ENCODE results near the gene THUMPD1.
"Not testable (repeated sequence)": the region's sequence is repeated elsewhere in the genome, so short reads cannot be mapped to it uniquely, and the experiment has no call there.

The THUMPD1 gene

GRCh38 chr16:20734782-20735181 is 6.8 kb downstream of the THUMPD1 start:
- no peaks in the 10 kb centered on the region for H3K9me3 ChIP-seq (ENCODE audit: control insufficient read depth in 1 of 2, low read length in 2 of 2)
- H3K4me1 ChIP-seq (ENCODE audit: control insufficient read depth in 1 of 2, insufficient read depth in 2 of 2, low read length in 2 of 2): peaks cover under 1 to 5% of the 10 kb centered on the region in 2 donors
- no peaks in the 10 kb centered on the region for H3K27me3 ChIP-seq (ENCODE audit: control insufficient read depth in 1 of 2, insufficient read depth in 2 of 2, low read length in 2 of 2)
- peaks cover 17 to 44% of the 10 kb centered on the region in 2 donors for H3K36me3 ChIP-seq (ENCODE audit: control insufficient read depth in 1 of 2, insufficient read depth in 2 of 2, low read length in 2 of 2)
- no peak overlapping the region for H3K9ac ChIP-seq (ENCODE audit: low read depth in 1 of 2, low read length in 2 of 2)
- no peak overlapping the region for H3K27ac ChIP-seq (ENCODE audit: low read depth, low read length)
- H3K4me3 ChIP-seq (ENCODE audit: low read depth in 1 of 2, low read length in 2 of 2): no peak overlapping the region

GRCh38 chr16:20734056-20734455 is 7.6 kb downstream of the THUMPD1 start:
- Histone ChIP-seq H3K4me3 (ENCODE audit: low read depth in 1 of 2, low read length in 2 of 2) (no peak overlapping the region), H3K36me3 (ENCODE audit: control insufficient read depth in 1 of 2, insufficient read depth in 2 of 2, low read length in 2 of 2) (peaks cover 17 to 44% of the 10 kb centered on the region in 2 donors), H3K27ac (ENCODE audit: low read depth, low read length) (no peak overlapping the region), H3K4me1 (ENCODE audit: control insufficient read depth in 1 of 2, insufficient read depth in 2 of 2, low read length in 2 of 2) (no peaks in the 10 kb centered on the region), H3K27me3 (ENCODE audit: control insufficient read depth in 1 of 2, insufficient read depth in 2 of 2, low read length in 2 of 2) (no peaks in the 10 kb centered on the region), H3K9ac (ENCODE audit: low read depth in 1 of 2, low read length in 2 of 2) (no peak overlapping the region), H3K9me3 (ENCODE audit: control insufficient read depth in 1 of 2, low read length in 2 of 2) (no peaks in the 10 kb centered on the region)

GRCh38 chr16:20729141-20729540 is 12.5 kb downstream of the THUMPD1 start:
- no peak overlapping the region for H3K9ac ChIP-seq (ENCODE audit: low read depth in 1 of 2, low read length in 2 of 2)
- H3K9me3 ChIP-seq (ENCODE audit: control insufficient read depth in 1 of 2, low read length in 2 of 2): no peaks in the 10 kb centered on the region
- H3K36me3 ChIP-seq (ENCODE audit: control insufficient read depth in 1 of 2, insufficient read depth in 2 of 2, low read length in 2 of 2): no peaks in the 10 kb centered on the region
- no peaks in the 10 kb centered on the region for H3K4me1 ChIP-seq (ENCODE audit: control insufficient read depth in 1 of 2, insufficient read depth in 2 of 2, low read length in 2 of 2)
- H3K27ac ChIP-seq (ENCODE audit: low read depth, low read length): no peak overlapping the region
- no peaks in the 10 kb centered on the region for H3K27me3 ChIP-seq (ENCODE audit: control insufficient read depth in 1 of 2, insufficient read depth in 2 of 2, low read length in 2 of 2)
- no peak overlapping the region for H3K4me3 ChIP-seq (ENCODE audit: low read depth in 1 of 2, low read length in 2 of 2)

- H3K4me3 ChIP-seq (ENCODE audit: low read depth in 1 of 2, low read length in 2 of 2): no peak overlapping the region
- no peak overlapping the region for H3K27ac ChIP-seq (ENCODE audit: low read depth, low read length)
- H3K27me3 ChIP-seq (ENCODE audit: control insufficient read depth in 1 of 2, insufficient read depth in 2 of 2, low read length in 2 of 2): no peaks in the 10 kb centered on the region
- H3K4me1 ChIP-seq (ENCODE audit: control insufficient read depth in 1 of 2, insufficient read depth in 2 of 2, low read length in 2 of 2): no peaks in the 10 kb centered on the region
- no peaks in the 10 kb centered on the region for H3K9me3 ChIP-seq (ENCODE audit: control insufficient read depth in 1 of 2, low read length in 2 of 2)
- no peaks in the 10 kb centered on the region for H3K36me3 ChIP-seq (ENCODE audit: control insufficient read depth in 1 of 2, insufficient read depth in 2 of 2, low read length in 2 of 2)
- H3K9ac ChIP-seq (ENCODE audit: low read depth in 1 of 2, low read length in 2 of 2): no peak overlapping the region
Measured at GRCh38 chr16:20727181-20727580, 14.4 kb downstream of the THUMPD1 start.

- H3K27ac ChIP-seq (ENCODE audit: low read depth, low read length): no peak overlapping the region
- no peaks in the 10 kb centered on the region for H3K36me3 ChIP-seq (ENCODE audit: control insufficient read depth in 1 of 2, insufficient read depth in 2 of 2, low read length in 2 of 2)
- no peaks in the 10 kb centered on the region for H3K9me3 ChIP-seq (ENCODE audit: control insufficient read depth in 1 of 2, low read length in 2 of 2)
- no peaks in the 10 kb centered on the region for H3K27me3 ChIP-seq (ENCODE audit: control insufficient read depth in 1 of 2, insufficient read depth in 2 of 2, low read length in 2 of 2)
- H3K4me3 ChIP-seq (ENCODE audit: low read depth in 1 of 2, low read length in 2 of 2): no peak overlapping the region
- no peaks in the 10 kb centered on the region for H3K4me1 ChIP-seq (ENCODE audit: control insufficient read depth in 1 of 2, insufficient read depth in 2 of 2, low read length in 2 of 2)
- no peak overlapping the region for H3K9ac ChIP-seq (ENCODE audit: low read depth in 1 of 2, low read length in 2 of 2)
Measured at GRCh38 chr16:20726661-20727060, 15.0 kb downstream of the THUMPD1 start.

GRCh38 chr16:20720251-20720650 is 21.4 kb downstream of the THUMPD1 start:
- no peak overlapping the region for H3K27ac ChIP-seq (ENCODE audit: low read depth, low read length)
- no peaks in the 10 kb centered on the region for H3K9me3 ChIP-seq (ENCODE audit: control insufficient read depth in 1 of 2, low read length in 2 of 2)
- H3K4me3 ChIP-seq (ENCODE audit: low read depth in 1 of 2, low read length in 2 of 2): no peak overlapping the region
- H3K27me3 ChIP-seq (ENCODE audit: control insufficient read depth in 1 of 2, insufficient read depth in 2 of 2, low read length in 2 of 2): no peaks in the 10 kb centered on the region
- no peak overlapping the region for H3K9ac ChIP-seq (ENCODE audit: low read depth in 1 of 2, low read length in 2 of 2)
- H3K36me3 ChIP-seq (ENCODE audit: control insufficient read depth in 1 of 2, insufficient read depth in 2 of 2, low read length in 2 of 2): no peaks in the 10 kb centered on the region
- H3K4me1 ChIP-seq (ENCODE audit: control insufficient read depth in 1 of 2, insufficient read depth in 2 of 2, low read length in 2 of 2): no peaks in the 10 kb centered on the region

GRCh38 chr16:20717718-20718117 is 23.9 kb downstream of the THUMPD1 start:
- not testable (repeated sequence) for H3K4me1 ChIP-seq (ENCODE audit: control insufficient read depth in 1 of 2, insufficient read depth in 2 of 2, low read length in 2 of 2); H3K4me3 ChIP-seq (ENCODE audit: low read depth in 1 of 2, low read length in 2 of 2); H3K9ac ChIP-seq (ENCODE audit: low read depth in 1 of 2, low read length in 2 of 2); H3K27me3 ChIP-seq (ENCODE audit: control insufficient read depth in 1 of 2, insufficient read depth in 2 of 2, low read length in 2 of 2); H3K27ac ChIP-seq (ENCODE audit: low read depth, low read length); H3K9me3 ChIP-seq (ENCODE audit: control insufficient read depth in 1 of 2, low read length in 2 of 2); H3K36me3 ChIP-seq (ENCODE audit: control insufficient read depth in 1 of 2, insufficient read depth in 2 of 2, low read length in 2 of 2)

GRCh38 chr16:20711277-20711911 is 30.2 kb downstream of the THUMPD1 start:
- Histone ChIP-seq H3K9ac (ENCODE audit: low read depth in 1 of 2, low read length in 2 of 2) (no peak overlapping the region), H3K27ac (ENCODE audit: low read depth, low read length) (no peak overlapping the region), H3K4me3 (ENCODE audit: low read depth in 1 of 2, low read length in 2 of 2) (no peak overlapping the region), H3K27me3 (ENCODE audit: control insufficient read depth in 1 of 2, insufficient read depth in 2 of 2, low read length in 2 of 2) (no peaks in the 10 kb centered on the region), H3K9me3 (ENCODE audit: control insufficient read depth in 1 of 2, low read length in 2 of 2) (no peaks in the 10 kb centered on the region), H3K36me3 (ENCODE audit: control insufficient read depth in 1 of 2, insufficient read depth in 2 of 2, low read length in 2 of 2) (no peaks in the 10 kb centered on the region), H3K4me1 (ENCODE audit: control insufficient read depth in 1 of 2, insufficient read depth in 2 of 2, low read length in 2 of 2) (no peaks in the 10 kb centered on the region)

GRCh38 chr16:20708129-20708528 is 33.5 kb downstream of the THUMPD1 start:
- not testable (repeated sequence) for H3K9ac ChIP-seq (ENCODE audit: low read depth in 1 of 2, low read length in 2 of 2); H3K36me3 ChIP-seq (ENCODE audit: control insufficient read depth in 1 of 2, insufficient read depth in 2 of 2, low read length in 2 of 2); H3K4me1 ChIP-seq (ENCODE audit: control insufficient read depth in 1 of 2, insufficient read depth in 2 of 2, low read length in 2 of 2); H3K9me3 ChIP-seq (ENCODE audit: control insufficient read depth in 1 of 2, low read length in 2 of 2); H3K27me3 ChIP-seq (ENCODE audit: control insufficient read depth in 1 of 2, insufficient read depth in 2 of 2, low read length in 2 of 2); H3K4me3 ChIP-seq (ENCODE audit: low read depth in 1 of 2, low read length in 2 of 2); H3K27ac ChIP-seq (ENCODE audit: low read depth, low read length)

- Histone ChIP-seq H3K27me3 (ENCODE audit: control insufficient read depth in 1 of 2, insufficient read depth in 2 of 2, low read length in 2 of 2) (no peaks in the 10 kb centered on the region), H3K27ac (ENCODE audit: low read depth, low read length) (no peak overlapping the region), H3K4me1 (ENCODE audit: control insufficient read depth in 1 of 2, insufficient read depth in 2 of 2, low read length in 2 of 2) (no peaks in the 10 kb centered on the region), H3K36me3 (ENCODE audit: control insufficient read depth in 1 of 2, insufficient read depth in 2 of 2, low read length in 2 of 2) (no peaks in the 10 kb centered on the region), H3K9me3 (ENCODE audit: control insufficient read depth in 1 of 2, low read length in 2 of 2) (no peaks in the 10 kb centered on the region), H3K4me3 (ENCODE audit: low read depth in 1 of 2, low read length in 2 of 2) (no peak overlapping the region), H3K9ac (ENCODE audit: low read depth in 1 of 2, low read length in 2 of 2) (no peak overlapping the region)
Measured at GRCh38 chr16:20707461-20707860, 34.2 kb downstream of the THUMPD1 start.

GRCh38 chr16:20705972-20706371 is 35.6 kb downstream of the THUMPD1 start:
- not testable (repeated sequence) for H3K9me3 ChIP-seq (ENCODE audit: control insufficient read depth in 1 of 2, low read length in 2 of 2); H3K27me3 ChIP-seq (ENCODE audit: control insufficient read depth in 1 of 2, insufficient read depth in 2 of 2, low read length in 2 of 2); H3K4me3 ChIP-seq (ENCODE audit: low read depth in 1 of 2, low read length in 2 of 2); H3K9ac ChIP-seq (ENCODE audit: low read depth in 1 of 2, low read length in 2 of 2); H3K27ac ChIP-seq (ENCODE audit: low read depth, low read length); H3K4me1 ChIP-seq (ENCODE audit: control insufficient read depth in 1 of 2, insufficient read depth in 2 of 2, low read length in 2 of 2); H3K36me3 ChIP-seq (ENCODE audit: control insufficient read depth in 1 of 2, insufficient read depth in 2 of 2, low read length in 2 of 2)

Measured in duodenal mucosa (tissue), 2 donors.